Effector memory CD4-positive, alpha-beta T cell (primary cell): ENCODE data around the gene NF2.

Source experiments
- DNase-seq, 3 donors: peaks; one replicate each; pipeline ENCODE4 v3.0.0-alpha.2; 2020
- H3K27ac ChIP-seq: 2 replicates; pipeline ENCODE4 v1.7.0; 2013; ENCODE audit warnings: mild to moderate bottlenecking, low read length, moderate library complexity; ENCODE audit not compliant: insufficient read depth, poor library complexity, severe bottlenecking
- H3K27me3 ChIP-seq: replicated peaks from 2 replicates; pipeline ENCODE4 v1.7.0; 2013; ENCODE audit warnings: mild to moderate bottlenecking, low read length; ENCODE audit not compliant: insufficient read depth, control insufficient read depth, poor library complexity, severe bottlenecking
- H3K36me3 ChIP-seq: 2 replicates; pipeline ENCODE4 v1.7.0; 2013; ENCODE audit warnings: mild to moderate bottlenecking, low read length, moderate library complexity; ENCODE audit not compliant: control insufficient read depth, insufficient read depth
- H3K4me1 ChIP-seq: 2 replicates; pipeline ENCODE4 v1.7.0; 2013; ENCODE audit warnings: low read length, mild to moderate bottlenecking; ENCODE audit not compliant: control insufficient read depth, insufficient read depth, poor library complexity, severe bottlenecking
- H3K4me3 ChIP-seq: 2 replicates; pipeline ENCODE4 v1.7.0; 2013; ENCODE audit warnings: low read length, low read depth, mild to moderate bottlenecking; ENCODE audit not compliant: insufficient read depth, poor library complexity, severe bottlenecking
- H3K9me3 ChIP-seq: 2 replicates; pipeline ENCODE4 v1.7.0; 2013; ENCODE audit warnings: mild to moderate bottlenecking, low read length, moderate library complexity; ENCODE audit not compliant: control insufficient read depth

NF2 gene

DNA sequence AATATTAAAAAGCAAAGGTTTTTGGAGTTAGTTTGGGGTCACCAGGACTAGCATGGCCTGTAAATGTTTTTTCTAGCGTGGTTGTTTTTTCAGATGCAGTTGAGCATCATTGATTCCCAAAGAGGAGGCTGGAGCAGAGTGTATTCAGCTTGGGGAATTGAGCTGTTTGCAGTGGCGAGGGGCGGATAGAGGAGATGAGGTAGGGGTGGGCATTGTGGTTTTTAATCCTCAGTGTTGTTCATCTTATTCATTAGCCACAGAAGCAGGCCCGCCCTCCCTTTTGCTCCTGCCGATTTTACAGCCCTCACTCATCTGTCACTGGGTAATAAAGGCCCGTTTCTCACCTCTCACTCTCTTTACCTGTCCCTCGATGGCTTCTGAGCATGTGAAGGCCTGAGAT lies 51.4 kb downstream of the NF2 start:
- Histone ChIP-seq H3K9me3 (no peaks in the 10 kb centered on the region), H3K4me1 (no peaks in the 10 kb centered on the region), H3K27ac (no peak overlapping the region), H3K36me3 (peaks cover 3% of the 10 kb centered on the region), H3K27me3 (no peaks in the 10 kb centered on the region), H3K4me3 (no peak overlapping the region)
- no peak for DNase-seq

DNA sequence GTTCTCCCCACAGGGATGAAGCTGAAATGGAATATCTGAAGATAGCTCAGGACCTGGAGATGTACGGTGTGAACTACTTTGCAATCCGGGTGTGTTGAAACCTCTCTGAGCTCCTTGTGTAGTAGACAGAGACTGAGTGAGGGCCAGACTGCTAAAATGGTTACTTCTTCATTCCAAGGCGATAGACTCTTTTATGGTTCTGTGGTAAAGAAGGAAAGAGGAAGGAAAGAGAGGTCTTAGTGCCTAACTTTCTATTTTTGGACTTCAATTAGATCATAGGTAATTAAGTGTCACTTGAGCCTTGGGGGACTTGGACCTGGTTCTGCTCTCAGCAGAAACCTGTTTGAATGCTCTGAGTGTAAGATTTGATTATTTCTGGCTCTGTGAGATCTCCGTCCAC lies 54.7 kb downstream of the NF2 start:
- H3K9me3 ChIP-seq = no peaks in the 10 kb centered on the region
- H3K27ac ChIP-seq = no peak overlapping the region
- H3K4me1 ChIP-seq = no peaks in the 10 kb centered on the region
- no peaks in the 10 kb centered on the region for H3K27me3 ChIP-seq
- DNase-seq = no peak
- H3K36me3 ChIP-seq = peaks cover 26% of the 10 kb centered on the region
- H3K4me3 ChIP-seq = no peak overlapping the region

DNA sequence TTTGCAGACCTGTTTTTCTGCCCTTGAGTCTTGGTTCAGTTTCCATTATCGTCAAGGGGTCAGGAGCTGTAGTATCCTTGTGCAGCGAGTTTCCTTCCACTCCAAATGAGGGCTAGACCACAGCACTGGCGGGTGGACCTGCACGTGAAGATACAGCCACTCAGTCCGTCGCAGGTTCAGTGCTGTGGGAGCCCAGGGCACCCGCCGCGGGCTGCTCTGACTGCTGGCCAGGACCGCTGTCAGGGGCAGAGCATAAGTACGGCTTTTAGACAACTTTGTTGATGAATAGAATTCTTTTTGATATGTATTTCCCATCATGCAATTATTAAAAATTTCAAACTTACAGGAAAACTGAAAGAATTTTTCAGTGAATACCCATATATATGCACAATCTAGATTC lies 56.6 kb downstream of the NF2 start:
- DNase-seq = no peak
- Histone ChIP-seq H3K27me3 (no peaks in the 10 kb centered on the region), H3K27ac (no peak overlapping the region), H3K4me1 (no peaks in the 10 kb centered on the region), H3K4me3 (no peak overlapping the region), H3K36me3 (peaks cover 32% of the 10 kb centered on the region), H3K9me3 (no peaks in the 10 kb centered on the region)

DNA sequence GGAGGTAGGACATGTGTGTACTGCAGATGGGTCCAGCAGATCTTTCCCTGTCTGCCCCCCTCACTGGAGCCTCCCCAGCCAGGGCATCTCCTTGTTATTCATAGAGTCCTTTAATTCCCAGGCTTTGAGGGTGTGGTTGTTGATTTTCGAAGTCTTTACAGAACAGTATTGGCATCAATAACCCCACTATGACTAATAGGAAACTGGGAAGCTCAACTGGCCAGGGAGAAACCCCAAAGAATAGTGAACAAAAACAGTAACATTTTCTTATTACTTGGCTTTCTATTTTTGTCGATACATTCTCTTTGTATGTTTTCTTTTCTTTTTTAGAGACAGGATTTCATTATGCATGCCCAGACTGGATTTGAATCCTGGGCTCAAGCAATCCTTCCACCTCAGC lies 57.9 kb downstream of the NF2 start:
- H3K27ac ChIP-seq = no peak overlapping the region

DNA sequence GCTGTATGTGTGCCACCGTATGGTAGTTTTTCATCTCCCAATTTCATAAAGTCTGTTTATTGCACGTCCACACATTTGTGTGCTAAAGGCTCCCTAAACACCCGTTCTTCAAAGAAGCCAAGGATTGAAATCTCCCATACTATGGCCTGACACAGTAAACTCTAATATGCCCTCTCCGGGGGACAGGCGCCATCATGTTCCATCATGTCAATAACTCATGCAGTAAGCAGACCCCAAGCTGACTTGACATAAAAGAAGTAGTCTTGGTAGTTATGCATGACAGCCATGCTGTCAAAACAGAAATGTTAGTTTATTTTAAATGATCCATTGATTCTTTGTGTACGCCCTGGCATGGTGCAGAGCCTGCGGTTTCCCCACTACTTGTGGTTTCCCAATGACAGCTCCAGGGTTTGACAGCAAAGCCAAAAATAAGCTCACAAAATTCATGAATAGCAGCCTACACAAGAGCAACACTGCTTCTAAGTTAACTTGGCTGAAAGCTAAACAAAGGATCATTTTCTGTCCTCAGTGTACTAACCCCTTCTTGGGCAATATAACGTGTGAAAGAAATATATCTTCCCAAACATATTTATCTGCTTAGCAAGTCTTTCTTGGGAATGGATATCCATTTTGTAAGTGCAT lies 59.9 kb downstream of the NF2 start:
- Histone ChIP-seq H3K36me3 (peaks cover 37% of the 10 kb centered on the region), H3K4me1 (no peaks in the 10 kb centered on the region), H3K27me3 (no peaks in the 10 kb centered on the region), H3K4me3 (no peak overlapping the region), H3K9me3 (no peaks in the 10 kb centered on the region), H3K27ac (no peak overlapping the region)
- no peak for DNase-seq

More for the DNA sequence above, 57.9 kb downstream of the NF2 start:
- Histone ChIP-seq H3K9me3 (no peaks in the 10 kb centered on the region), H3K36me3 (peaks cover 33% of the 10 kb centered on the region), H3K27me3 (no peaks in the 10 kb centered on the region), H3K4me1 (no peaks in the 10 kb centered on the region), H3K4me3 (no peak overlapping the region)
- DNase-seq = no peak

DNA sequence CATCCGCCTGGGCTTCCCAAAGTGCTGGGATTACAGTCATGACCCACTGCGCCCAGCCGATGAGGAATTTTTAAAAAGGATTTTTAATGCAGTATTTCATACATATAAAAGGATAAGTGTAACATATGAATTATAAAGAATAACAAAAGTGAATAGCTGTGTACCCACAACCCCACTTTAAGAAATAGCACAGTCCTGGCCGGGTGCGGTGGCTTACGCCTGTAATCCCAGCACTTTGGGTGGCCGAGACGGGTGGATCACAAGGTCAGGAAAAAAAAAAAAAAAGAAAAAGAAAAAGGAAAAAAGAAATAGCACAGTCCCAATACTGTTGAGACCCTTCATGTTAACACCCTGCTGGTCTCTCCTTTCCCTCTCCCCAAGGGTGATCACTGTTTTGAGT lies 62.1 kb downstream of the NF2 start:
- Histone ChIP-seq H3K4me1 (no peaks in the 10 kb centered on the region), H3K27ac (no peak overlapping the region), H3K27me3 (no peaks in the 10 kb centered on the region), H3K36me3 (peaks cover 50% of the 10 kb centered on the region), H3K9me3 (no peaks in the 10 kb centered on the region), H3K4me3 (no peak overlapping the region)
- DNase-seq = no peak

DNA sequence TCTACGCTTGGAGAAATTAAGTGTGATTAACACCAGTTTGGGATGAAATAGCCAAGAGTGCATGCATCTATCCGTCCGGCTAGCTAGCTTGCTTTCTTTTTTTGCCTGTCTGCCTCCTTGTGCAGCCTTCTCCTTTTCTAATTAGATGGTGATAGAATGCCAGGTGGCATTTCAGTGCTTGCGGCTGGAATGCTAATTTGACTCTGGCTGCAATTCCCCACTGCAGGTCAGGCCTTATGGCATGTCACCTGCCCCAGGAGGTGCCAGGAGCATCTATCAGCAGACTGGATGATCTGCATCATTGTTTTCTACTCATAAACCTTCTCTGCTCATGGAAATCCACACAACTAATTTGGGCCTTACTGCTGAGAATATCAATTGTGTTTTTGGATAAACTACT lies 65.2 kb downstream of the NF2 start:
- peaks cover 52% of the 10 kb centered on the region for H3K36me3 ChIP-seq

DNA sequence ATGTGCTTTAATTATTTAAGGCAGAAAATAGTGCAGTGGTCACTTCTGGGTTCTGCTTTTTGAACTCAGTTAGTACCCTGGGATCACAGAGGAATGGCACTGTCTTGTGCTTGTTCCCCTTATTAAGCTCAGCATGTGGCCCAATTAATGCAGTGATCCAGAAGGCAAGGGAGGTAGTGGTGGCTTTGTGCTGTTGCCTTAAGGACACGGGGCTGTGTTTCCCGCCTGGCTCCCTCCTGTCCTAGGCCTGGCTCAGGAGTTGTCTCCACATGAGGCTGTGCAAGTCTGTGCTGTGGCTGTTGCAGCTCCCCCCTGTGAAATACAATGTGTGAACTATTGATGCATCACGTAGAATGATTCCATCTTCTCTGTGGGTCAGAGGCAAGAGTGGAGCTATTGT lies 67.2 kb downstream of the NF2 start:
- H3K36me3 ChIP-seq = peaks cover 65% of the 10 kb centered on the region
- H3K4me3 ChIP-seq = no peak overlapping the region
- H3K9me3 ChIP-seq = no peaks in the 10 kb centered on the region
- DNase-seq = no peak
- no peak overlapping the region for H3K27ac ChIP-seq
- no peaks in the 10 kb centered on the region for H3K4me1 ChIP-seq
- no peaks in the 10 kb centered on the region for H3K27me3 ChIP-seq

More for the DNA sequence above, 65.2 kb downstream of the NF2 start:
- no peaks in the 10 kb centered on the region for H3K4me1 ChIP-seq
- DNase-seq = no peak
- H3K27ac ChIP-seq = no peak overlapping the region
- no peak overlapping the region for H3K4me3 ChIP-seq
- no peaks in the 10 kb centered on the region for H3K9me3 ChIP-seq
- H3K27me3 ChIP-seq = no peaks in the 10 kb centered on the region

DNA sequence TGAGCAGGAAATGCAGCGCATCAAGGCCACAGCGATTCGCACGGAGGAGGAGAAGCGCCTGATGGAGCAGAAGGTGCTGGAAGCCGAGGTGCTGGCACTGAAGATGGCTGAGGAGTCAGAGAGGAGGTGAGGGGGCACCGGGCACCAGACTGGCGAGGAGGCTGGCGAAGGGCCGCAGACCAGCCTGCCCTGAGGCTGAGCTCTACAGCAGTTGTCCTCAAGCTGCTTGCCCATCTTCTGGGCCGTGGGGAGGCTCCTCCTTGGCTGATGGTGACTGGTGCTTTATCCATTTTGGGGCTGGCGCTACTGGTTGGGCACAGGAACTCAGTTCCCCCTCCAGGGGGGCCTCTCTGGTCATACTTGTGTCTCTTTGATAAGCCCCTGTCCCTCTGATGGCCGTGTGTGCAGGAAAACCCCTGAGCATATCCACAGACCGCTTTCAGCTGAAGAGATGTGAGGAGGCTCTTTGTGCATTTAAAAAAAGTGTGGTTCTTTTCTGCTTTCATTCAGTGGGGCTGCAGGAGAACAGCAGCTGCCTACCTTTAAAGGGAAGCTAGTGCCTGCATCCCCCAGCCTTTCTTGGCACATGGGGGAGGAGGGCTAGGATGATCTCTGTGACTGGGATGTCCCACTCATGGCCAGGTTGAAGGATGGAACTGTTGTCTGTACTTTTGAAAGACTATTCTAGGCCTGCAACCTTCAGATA lies 70.1 kb downstream of the NF2 start:
- Histone ChIP-seq H3K27me3 (no peaks in the 10 kb centered on the region), H3K4me3 (no peak overlapping the region), H3K36me3 (peaks cover 70% of the 10 kb centered on the region), H3K9me3 (no peaks in the 10 kb centered on the region), H3K4me1 (no peaks in the 10 kb centered on the region), H3K27ac (no peak overlapping the region)
- no peak for DNase-seq

DNA sequence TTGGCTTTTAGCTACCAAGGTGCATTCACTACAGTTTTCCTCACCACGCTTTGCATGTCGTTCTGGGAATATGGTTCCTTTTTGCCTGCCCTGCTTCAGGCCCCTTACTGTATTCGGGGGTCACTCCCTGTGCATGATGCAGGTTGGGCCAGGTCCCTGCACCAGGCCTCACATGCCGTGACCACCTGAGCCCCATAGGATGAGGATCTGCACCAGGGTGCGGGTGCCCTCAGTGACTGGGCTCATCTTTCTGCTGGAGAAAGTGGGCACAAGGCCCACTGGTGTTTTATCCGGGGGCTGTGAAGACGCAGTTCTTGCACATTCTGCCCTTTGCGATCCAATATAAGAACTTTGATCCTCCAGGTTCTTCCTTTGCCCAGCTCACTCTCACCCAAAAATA lies 70.7 kb downstream of the NF2 start:
- H3K27me3 ChIP-seq = no peaks in the 10 kb centered on the region
- peaks cover 70% of the 10 kb centered on the region for H3K36me3 ChIP-seq
- H3K4me1 ChIP-seq = no peaks in the 10 kb centered on the region
- no peak overlapping the region for H3K27ac ChIP-seq
- DNase-seq = no peak
- H3K9me3 ChIP-seq = no peaks in the 10 kb centered on the region
- no peak overlapping the region for H3K4me3 ChIP-seq
